H9 (cell line): ENCODE results near the gene PGBD5. TPM values are rescaled to one million over a fixed set of nuclear protein-coding genes. Genes with fewer than 3 reads are reported as not detected.

Experiments
- DNase-seq: peaks from one replicate; pipeline ENCODE4 v3.0.0-alpha.2; 2017
- H2AFZ ChIP-seq: one replicate; pipeline ENCODE4 v1.6.1; 2013; ENCODE audit warnings: mild to moderate bottlenecking, low read length, control low read depth, moderate library complexity
- H2AK5ac ChIP-seq: 2 replicates; pipeline ENCODE4 v1.6.1; 2013; ENCODE audit warnings: low read length, control low read depth, mixed read lengths; ENCODE audit not compliant: insufficient read length
- H2BK120ac ChIP-seq: one replicate; pipeline ENCODE4 v1.6.1; 2013; ENCODE audit warnings: low read depth, mild to moderate bottlenecking, low read length, control low read depth, inconsistent platforms; ENCODE audit not compliant: poor library complexity, severe bottlenecking
- H2BK12ac ChIP-seq: 2 replicates; pipeline ENCODE4 v1.6.1; 2013; ENCODE audit warnings: low read length, control low read depth, mixed read lengths, low read depth; ENCODE audit not compliant: insufficient read length
- H2BK15ac ChIP-seq: 2 replicates; pipeline ENCODE4 v1.6.1; 2013; ENCODE audit warnings: low read depth, low read length, control low read depth
- H2BK20ac ChIP-seq: one replicate; pipeline ENCODE4 v1.6.1; 2013; ENCODE audit warnings: low read depth, mild to moderate bottlenecking, low read length, control low read depth, inconsistent platforms; ENCODE audit not compliant: poor library complexity, severe bottlenecking
- H2BK5ac ChIP-seq: 2 replicates; pipeline ENCODE4 v1.6.1; 2013; ENCODE audit warnings: low read length, control low read depth, mixed read lengths; ENCODE audit not compliant: insufficient read length
- H3K14ac ChIP-seq: 2 replicates; pipeline ENCODE4 v1.6.1; 2013; ENCODE audit warnings: low read length, control low read depth; ENCODE audit not compliant: insufficient read depth
- H3K18ac ChIP-seq: 2 replicates; pipeline ENCODE4 v1.6.1; 2013; ENCODE audit warnings: low read depth, mild to moderate bottlenecking, mixed read lengths, low read length, control low read depth; ENCODE audit not compliant: insufficient read length
- H3K23ac ChIP-seq: 2 replicates; pipeline ENCODE4 v1.6.1; 2013; ENCODE audit warnings: low read length, control low read depth, mixed read lengths, low read depth; ENCODE audit not compliant: insufficient read length
- H3K23me2 ChIP-seq: 2 replicates; pipeline ENCODE4 v1.6.1; 2013; ENCODE audit warnings: low read depth, mild to moderate bottlenecking, mixed read lengths, low read length, control low read depth; ENCODE audit not compliant: insufficient read length, poor library complexity, severe bottlenecking
- H3K27ac ChIP-seq: 2 replicates; pipeline ENCODE4 v1.5.1; 2013; ENCODE audit warnings: low read length, control low read depth, mixed read lengths, low read depth; ENCODE audit not compliant: insufficient read length
- H3K27me3 ChIP-seq: 2 replicates; pipeline ENCODE4 v1.6.1; 2013; ENCODE audit warnings: low read length, control low read depth, inconsistent platforms; ENCODE audit not compliant: insufficient read depth
- H3K4ac ChIP-seq: 2 replicates; pipeline ENCODE4 v1.6.1; 2013; ENCODE audit warnings: low read depth, mild to moderate bottlenecking, control low read depth, inconsistent platforms, low read length, moderate library complexity
- H3K4me1 ChIP-seq: 2 replicates; pipeline ENCODE4 v1.6.1; 2013; ENCODE audit warnings: low read length, control low read depth, inconsistent platforms; ENCODE audit not compliant: insufficient read depth
- H3K4me2 ChIP-seq: 2 replicates; pipeline ENCODE4 v1.6.1; 2013; ENCODE audit warnings: low read length, control low read depth, mixed read lengths; ENCODE audit not compliant: insufficient read length, insufficient read depth
- H3K56ac ChIP-seq: 2 replicates; pipeline ENCODE4 v1.6.1; 2013; ENCODE audit warnings: low read depth, mild to moderate bottlenecking, mixed read lengths, low read length, control low read depth; ENCODE audit not compliant: insufficient read length
- H3K79me1 ChIP-seq: 2 replicates; pipeline ENCODE4 v1.6.1; 2013; ENCODE audit warnings: low read depth, mild to moderate bottlenecking, moderate library complexity, low read length, control low read depth, inconsistent platforms; ENCODE audit not compliant: insufficient read depth, poor library complexity, severe bottlenecking
- H3K79me2 ChIP-seq: 2 replicates; pipeline ENCODE4 v1.6.1; 2013; ENCODE audit warnings: low read length, control low read depth, inconsistent platforms; ENCODE audit not compliant: insufficient read depth
- H3K9ac ChIP-seq: 2 replicates; pipeline ENCODE4 v1.6.1; 2013; ENCODE audit warnings: low read length, control low read depth, mixed read lengths; ENCODE audit not compliant: insufficient read length; ENCODE audit errors: extremely low read depth
- H3K9me3 ChIP-seq: one replicate; pipeline ENCODE4 v1.6.1; 2013; ENCODE audit warnings: low read depth, low read length, inconsistent platforms; ENCODE audit not compliant: control insufficient read depth
- H3T11ph ChIP-seq: one replicate; pipeline ENCODE4 v1.6.1; 2013; ENCODE audit warnings: mild to moderate bottlenecking, low read length, control low read depth, inconsistent platforms
- H4K20me1 ChIP-seq: one replicate; pipeline ENCODE4 v1.6.1; 2013; ENCODE audit not compliant: control insufficient read depth, insufficient read length, insufficient read depth
- H4K5ac ChIP-seq: 2 replicates; pipeline ENCODE4 v1.6.1; 2013; ENCODE audit warnings: low read depth, mild to moderate bottlenecking, mixed read lengths, low read length, control low read depth; ENCODE audit not compliant: insufficient read length
- H4K8ac ChIP-seq: replicated peaks from 2 replicates; pipeline ENCODE4 v1.6.1; 2013; ENCODE audit warnings: low read length, control low read depth, mixed read lengths, low read depth; ENCODE audit not compliant: insufficient read length
- H4K91ac ChIP-seq: 2 replicates; pipeline ENCODE4 v1.6.1; 2013; ENCODE audit warnings: low read depth, mild to moderate bottlenecking, moderate library complexity, mixed read lengths, low read length, control low read depth; ENCODE audit not compliant: insufficient read length
- H3K27ac Mint-ChIP-seq, 3 experiments: 2 replicates in 2 of 3; 3 replicates in 1 of 3; pipeline ENCODE4 v1.8.0; 2020 to 2021; ENCODE audit warnings: mixed read lengths in 3 of 3, mild to moderate bottlenecking in 1 of 3, moderate library complexity in 1 of 3
- H3K27me3 Mint-ChIP-seq: 2 replicates; pipeline ENCODE4 v1.8.0; 2021; ENCODE audit warnings: low read depth, mild to moderate bottlenecking, moderate library complexity, mixed read lengths
- H3K36me3 Mint-ChIP-seq, 3 experiments: 2 replicates in 2 of 3; 3 replicates in 1 of 3; pipeline ENCODE4 v1.8.0; 2020 to 2021; ENCODE audit warnings: low read depth in 3 of 3, mixed read lengths in 3 of 3; ENCODE audit not compliant: insufficient read depth in 1 of 3
- H3K4me1 Mint-ChIP-seq, 2 experiments: 2 replicates each; pipeline ENCODE4 v1.8.0; 2020; ENCODE audit warnings: mixed read lengths in 2 of 2
- H3K4me3 Mint-ChIP-seq, 2 experiments: 2 replicates in 1 of 2; 3 replicates in 1 of 2; pipeline ENCODE4 v1.8.0; 2020 to 2021; ENCODE audit warnings: mild to moderate bottlenecking in 2 of 2, mixed read lengths in 2 of 2, moderate library complexity in 1 of 2
- H3K9me3 Mint-ChIP-seq, 2 experiments: 2 replicates in 1 of 2; 3 replicates in 1 of 2; pipeline ENCODE4 v1.8.0; 2020; ENCODE audit warnings: mild to moderate bottlenecking in 2 of 2, mixed read lengths in 2 of 2, moderate library complexity in 1 of 2
- WGBS: extraction: QIAGEN DNeasy Blood & Tissue Kit; methylation state at CpG from one replicate; pipeline ENCODE4 v1.1.7; 2013; ENCODE audit warnings: missing lambda C conversion rate, low lambda C conversion rate, mixed read lengths; ENCODE audit not compliant: insufficient read length; ENCODE audit errors: extremely low coverage; 5-methylcytosine and 5-hydroxymethylcytosine counted together
- total RNA-seq: library from RNA; stranded (reverse); gene quantifications from 2 replicates; pipeline ENCODE4 v1.2.1, GENCODE V29; 2021
- TF ChIP-seq, protein P1 (sequence below): fragments of 200-600 bp; sonication (generic); conservative IDR thresholded peaks from 3 replicates; pipeline ENCODE4 v1.8.0; 2021; ENCODE audit warnings: antibody characterized with exemption, mild to moderate bottlenecking

PGBD5 gene
- total RNA-seq, 1 experiment from 2014 or later, result 19.1 TPM

DNA sequence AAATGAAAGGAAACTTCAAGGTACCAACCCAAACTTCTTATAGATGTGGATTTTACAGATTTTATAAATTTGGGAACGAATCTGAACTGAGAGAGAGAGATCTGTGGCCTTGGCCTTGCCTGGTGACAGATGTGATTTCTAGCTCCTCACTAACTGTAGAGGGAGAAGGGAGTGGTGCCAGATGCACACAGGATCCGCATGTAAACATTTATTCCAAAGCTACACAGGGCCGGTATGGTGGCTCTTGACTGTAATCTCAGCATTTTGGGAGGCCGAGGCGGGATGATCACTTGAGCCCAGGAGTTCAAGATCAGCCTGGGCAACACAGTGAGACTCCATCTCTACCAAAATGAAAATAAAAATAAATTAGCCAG lies 77.1 kb downstream of the PGBD5 start:
- no peak overlapping the region for H3K27ac ChIP-seq
- H4K91ac ChIP-seq, result no peak overlapping the region
- Mint-ChIP-seq H3K36me3 (peaks cover 10 to 33% (median 17%) of the 10 kb centered on the region in 3 experiments), H3K4me3 (no peak overlapping the region), H3K4me1 (no peaks in the 10 kb centered on the region), H3K9me3 (no peaks in the 10 kb centered on the region), H3K27ac (peak overlapping the region in 2 of 3 experiments; percentile 14 to 75; a peak in 1 of 7 replicates), H3K27me3 (no peaks in the 10 kb centered on the region)
- no peak for DNase-seq
- no peak overlapping the region for H2BK15ac ChIP-seq
- no peak overlapping the region for H3K23ac ChIP-seq
- TF ChIP-seq, protein P1, sequence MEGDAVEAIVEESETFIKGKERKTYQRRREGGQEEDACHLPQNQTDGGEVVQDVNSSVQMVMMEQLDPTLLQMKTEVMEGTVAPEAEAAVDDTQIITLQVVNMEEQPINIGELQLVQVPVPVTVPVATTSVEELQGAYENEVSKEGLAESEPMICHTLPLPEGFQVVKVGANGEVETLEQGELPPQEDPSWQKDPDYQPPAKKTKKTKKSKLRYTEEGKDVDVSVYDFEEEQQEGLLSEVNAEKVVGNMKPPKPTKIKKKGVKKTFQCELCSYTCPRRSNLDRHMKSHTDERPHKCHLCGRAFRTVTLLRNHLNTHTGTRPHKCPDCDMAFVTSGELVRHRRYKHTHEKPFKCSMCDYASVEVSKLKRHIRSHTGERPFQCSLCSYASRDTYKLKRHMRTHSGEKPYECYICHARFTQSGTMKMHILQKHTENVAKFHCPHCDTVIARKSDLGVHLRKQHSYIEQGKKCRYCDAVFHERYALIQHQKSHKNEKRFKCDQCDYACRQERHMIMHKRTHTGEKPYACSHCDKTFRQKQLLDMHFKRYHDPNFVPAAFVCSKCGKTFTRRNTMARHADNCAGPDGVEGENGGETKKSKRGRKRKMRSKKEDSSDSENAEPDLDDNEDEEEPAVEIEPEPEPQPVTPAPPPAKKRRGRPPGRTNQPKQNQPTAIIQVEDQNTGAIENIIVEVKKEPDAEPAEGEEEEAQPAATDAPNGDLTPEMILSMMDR, result no peak
- H3K9me3 ChIP-seq, result no peaks in the 10 kb centered on the region
- no peak overlapping the region for H2BK5ac ChIP-seq
- no peak overlapping the region for H3K18ac ChIP-seq
- H2BK20ac ChIP-seq, result no peak overlapping the region
- no peaks in the 10 kb centered on the region for H3K4me1 ChIP-seq
- H4K8ac ChIP-seq, result no peak overlapping the region
- H3K23me2 ChIP-seq, result no peaks in the 10 kb centered on the region
- H4K5ac ChIP-seq, result no peak overlapping the region
- no peak overlapping the region for H3K4ac ChIP-seq
- H2BK12ac ChIP-seq, result no peak overlapping the region
- H3K14ac ChIP-seq, result no peak overlapping the region
- no peaks in the 10 kb centered on the region for H3K79me1 ChIP-seq
- no peak overlapping the region for H3K4me2 ChIP-seq
- H2AFZ ChIP-seq, result no peak overlapping the region
- H3K56ac ChIP-seq, result no peak overlapping the region
- H2AK5ac ChIP-seq, result no peak overlapping the region
- H3T11ph ChIP-seq, result no peak overlapping the region
- no peaks in the 10 kb centered on the region for H3K27me3 ChIP-seq
- H3K79me2 ChIP-seq, result no peaks in the 10 kb centered on the region
- no CpG with 5 or more reads among the region's 5 CpGs for WGBS
- H2BK120ac ChIP-seq, result no peak overlapping the region
- no peaks in the 10 kb centered on the region for H4K20me1 ChIP-seq
- no peak overlapping the region for H3K9ac ChIP-seq
